IPS-20b (cell line): ENCODE data around the gene CCDC141.

ENCODE experiments used
- H3K27ac ChIP-seq: one replicate; pipeline ENCODE4 v1.5.1; 2013; ENCODE audit warnings: low read length
- H3K27me3 ChIP-seq: 2 replicates; pipeline ENCODE4 v1.6.1; 2013; ENCODE audit warnings: mild to moderate bottlenecking, low read length, inconsistent platforms; ENCODE audit not compliant: insufficient read depth
- H3K36me3 ChIP-seq: 2 replicates; pipeline ENCODE4 v1.6.1; 2013; ENCODE audit warnings: low read depth, mild to moderate bottlenecking, inconsistent platforms, low read length, moderate library complexity; ENCODE audit not compliant: insufficient read depth
- H3K4me1 ChIP-seq: 2 replicates; pipeline ENCODE4 v1.6.1; 2013; ENCODE audit warnings: mild to moderate bottlenecking, control low read depth, inconsistent platforms, low read length, moderate library complexity; ENCODE audit not compliant: insufficient read depth
- H3K4me3 ChIP-seq: 2 replicates; pipeline ENCODE4 v1.5.1; 2013; ENCODE audit warnings: mild to moderate bottlenecking, low read length, inconsistent platforms
- H3K9ac ChIP-seq: 2 replicates; pipeline ENCODE4 v1.6.1; 2013; ENCODE audit warnings: low read depth, mild to moderate bottlenecking, inconsistent platforms, low read length, moderate library complexity
- H3K9me3 ChIP-seq: 2 replicates; pipeline ENCODE4 v1.6.1; 2013; ENCODE audit warnings: mild to moderate bottlenecking, low read depth, low read length, inconsistent platforms; ENCODE audit not compliant: insufficient read depth

The CCDC141 gene

DNA sequence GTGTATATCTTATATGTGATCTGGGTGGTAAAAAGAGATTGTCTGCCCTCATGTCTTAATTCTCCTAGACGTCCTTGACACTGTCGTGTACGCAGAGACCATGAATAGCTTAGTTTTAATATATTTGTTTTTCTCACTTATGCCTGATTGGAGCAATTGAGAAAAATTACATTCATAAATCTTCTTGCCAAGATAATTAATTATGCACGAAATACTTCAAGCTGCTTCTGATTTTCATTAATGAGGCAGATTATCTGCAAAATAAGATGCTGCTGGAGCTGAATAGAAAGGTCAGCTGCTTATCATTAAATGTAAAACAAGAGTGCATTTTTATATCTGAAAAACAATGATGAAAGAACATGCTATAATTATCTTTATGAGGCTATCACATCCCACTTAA lies 95.9 kb downstream of the CCDC141 start:
- Histone ChIP-seq H3K9ac (no peak overlapping the region), H3K27me3 (no peaks in the 10 kb centered on the region), H3K9me3 (no peaks in the 10 kb centered on the region), H3K4me1 (no peaks in the 10 kb centered on the region), H3K27ac (no peak overlapping the region), H3K4me3 (no peak overlapping the region), H3K36me3 (no peaks in the 10 kb centered on the region)

DNA sequence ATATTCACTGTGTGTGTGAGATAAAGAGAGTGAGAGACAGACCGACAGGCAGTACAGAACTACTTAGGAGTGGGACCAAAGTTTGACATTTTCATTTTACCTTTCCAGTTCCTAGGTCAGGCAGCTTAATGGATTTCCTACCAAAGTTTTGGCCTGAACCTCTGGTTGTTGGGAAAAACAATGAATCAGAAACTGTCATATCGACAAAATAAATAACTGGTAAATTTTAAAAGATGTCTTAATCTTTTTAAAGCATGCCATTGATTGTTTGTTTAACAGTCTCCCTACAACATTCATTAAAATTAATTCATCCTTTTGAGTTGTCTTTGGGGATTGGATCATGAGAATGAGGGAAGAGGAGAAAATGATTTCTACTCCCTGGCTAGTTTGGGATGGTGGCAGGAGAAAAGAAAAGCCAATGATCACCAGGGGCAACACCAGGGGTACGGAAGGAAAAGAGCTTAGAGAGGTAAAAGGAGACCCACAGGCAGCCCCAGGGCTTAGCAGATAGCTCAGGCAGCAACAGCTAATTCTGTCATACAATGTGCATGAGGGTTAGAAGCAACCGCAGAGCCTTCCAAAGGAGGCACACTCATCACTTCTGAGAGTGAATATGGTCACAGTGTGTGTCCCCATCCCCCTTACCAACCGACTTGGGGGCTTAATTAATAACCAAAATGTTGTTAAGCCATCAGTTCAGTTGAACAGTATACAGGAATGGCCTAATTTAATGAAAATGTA lies 98.5 kb downstream of the CCDC141 start:
- Histone ChIP-seq H3K4me1 (no peaks in the 10 kb centered on the region), H3K36me3 (no peaks in the 10 kb centered on the region), H3K9ac (no peak overlapping the region), H3K27me3 (no peaks in the 10 kb centered on the region), H3K27ac (no peak overlapping the region), H3K4me3 (no peak overlapping the region), H3K9me3 (no peaks in the 10 kb centered on the region)

DNA sequence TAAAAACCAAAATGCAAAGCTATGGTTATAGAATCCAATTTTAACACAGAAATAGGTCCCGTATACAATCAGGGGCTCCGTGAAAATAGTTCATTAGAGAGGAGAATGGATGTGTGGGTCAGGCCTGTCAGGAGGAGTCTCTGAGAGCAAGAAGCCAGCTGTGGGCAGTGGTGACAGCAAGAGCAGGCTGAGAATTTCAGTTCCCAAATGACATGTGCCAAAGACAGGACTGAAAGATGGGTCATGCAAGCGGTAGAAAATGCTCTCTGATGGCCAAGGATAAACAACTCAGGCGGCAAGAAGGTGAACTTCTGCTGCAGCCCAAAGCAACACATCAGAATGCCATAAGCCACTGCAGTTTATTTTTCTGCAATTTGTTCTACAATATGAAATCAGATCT lies 100.4 kb downstream of the CCDC141 start:
- Histone ChIP-seq H3K4me1 (no peaks in the 10 kb centered on the region), H3K4me3 (no peak overlapping the region), H3K27me3 (no peaks in the 10 kb centered on the region), H3K9ac (no peak overlapping the region), H3K36me3 (no peaks in the 10 kb centered on the region), H3K9me3 (no peaks in the 10 kb centered on the region), H3K27ac (no peak overlapping the region)

DNA sequence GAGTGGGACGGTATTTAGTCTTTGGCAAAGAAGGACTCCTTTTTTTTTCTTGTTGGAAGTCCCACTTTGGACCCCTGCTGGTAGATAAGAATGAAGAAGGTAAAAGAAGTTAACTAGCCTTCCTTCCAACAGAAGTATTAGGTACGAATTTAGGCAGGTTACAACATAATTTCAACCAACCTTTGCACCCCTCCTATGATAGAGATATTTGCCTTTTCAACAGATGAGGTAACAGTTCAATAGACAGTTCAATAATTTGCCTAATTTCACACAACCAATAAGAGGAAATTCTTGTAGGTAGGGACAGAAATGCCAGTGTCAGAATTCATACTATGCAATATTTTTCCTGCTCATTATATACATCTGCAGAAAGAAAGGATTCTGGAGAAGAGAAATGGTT lies 100.8 kb downstream of the CCDC141 start:
- no peak overlapping the region for H3K9ac ChIP-seq
- H3K9me3 ChIP-seq = no peaks in the 10 kb centered on the region
- no peak overlapping the region for H3K27ac ChIP-seq
- no peaks in the 10 kb centered on the region for H3K36me3 ChIP-seq
- H3K4me1 ChIP-seq = no peaks in the 10 kb centered on the region
- H3K4me3 ChIP-seq = no peak overlapping the region
- H3K27me3 ChIP-seq = no peaks in the 10 kb centered on the region

DNA sequence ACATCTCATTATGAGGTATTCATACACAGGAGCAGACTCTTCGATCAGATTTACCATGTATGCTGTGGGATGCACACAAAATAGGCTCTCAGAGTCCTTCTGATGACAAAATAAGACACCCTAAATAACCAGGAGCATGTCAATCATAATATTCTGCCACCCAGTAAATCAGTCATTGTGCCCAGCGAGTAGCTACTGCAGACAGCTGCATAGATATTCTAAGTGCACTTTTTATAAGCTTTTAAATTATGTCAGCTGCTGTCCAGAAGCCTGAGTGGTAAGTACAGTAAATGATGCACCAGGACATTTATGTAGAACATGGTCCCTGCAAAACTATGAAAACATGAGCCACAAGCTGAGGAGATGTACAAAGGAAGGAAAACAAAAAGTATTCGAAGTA lies 102.9 kb downstream of the CCDC141 start:
- Histone ChIP-seq H3K9me3 (no peaks in the 10 kb centered on the region), H3K27ac (no peak overlapping the region), H3K4me1 (no peaks in the 10 kb centered on the region), H3K9ac (no peak overlapping the region), H3K36me3 (no peaks in the 10 kb centered on the region), H3K4me3 (no peak overlapping the region), H3K27me3 (no peaks in the 10 kb centered on the region)

DNA sequence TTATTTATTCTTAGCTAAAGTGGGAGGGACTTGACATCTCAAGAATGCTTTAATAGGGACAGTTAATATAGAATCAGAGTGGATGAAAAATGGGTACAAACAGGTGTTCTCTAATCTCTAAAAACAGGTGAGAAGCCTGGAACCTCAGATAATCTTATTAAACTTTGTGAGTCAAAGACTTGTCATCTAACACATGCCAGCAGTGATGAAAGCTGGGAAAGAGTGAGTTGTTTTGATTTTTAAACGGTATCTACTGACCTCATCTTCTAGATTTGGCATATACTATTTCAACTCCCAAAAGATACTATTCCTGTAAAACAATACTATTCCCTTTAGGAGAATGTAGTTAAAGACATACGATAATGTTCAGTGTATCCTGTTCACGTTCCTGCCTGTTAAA lies 103.4 kb downstream of the CCDC141 start:
- Histone ChIP-seq H3K4me3 (no peak overlapping the region), H3K9ac (no peak overlapping the region), H3K36me3 (no peaks in the 10 kb centered on the region), H3K9me3 (no peaks in the 10 kb centered on the region), H3K27me3 (no peaks in the 10 kb centered on the region), H3K4me1 (no peaks in the 10 kb centered on the region), H3K27ac (no peak overlapping the region)

DNA sequence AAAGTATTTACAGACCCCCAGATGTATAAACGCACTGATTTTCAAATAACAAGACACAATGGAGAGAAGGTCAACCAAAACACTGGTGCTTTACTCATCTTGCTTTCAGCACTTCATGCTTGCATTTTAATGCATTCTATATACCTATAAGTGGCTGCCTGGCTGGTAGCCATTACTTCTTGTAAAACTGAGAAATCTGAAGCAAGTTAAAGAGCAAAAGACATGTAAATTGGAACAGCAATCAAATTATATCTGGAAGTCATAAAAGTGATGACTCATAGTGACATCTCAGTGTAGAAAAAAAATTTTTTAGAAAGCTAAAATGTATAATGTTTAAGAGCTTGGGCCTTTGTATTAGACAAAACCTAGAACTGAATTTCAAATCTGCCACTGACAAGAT lies 106.2 kb downstream of the CCDC141 start:
- H3K36me3 ChIP-seq = no peaks in the 10 kb centered on the region
- no peaks in the 10 kb centered on the region for H3K4me1 ChIP-seq
- no peaks in the 10 kb centered on the region for H3K27me3 ChIP-seq
- H3K4me3 ChIP-seq = no peak overlapping the region
- H3K9ac ChIP-seq = no peak overlapping the region
- no peak overlapping the region for H3K27ac ChIP-seq
- H3K9me3 ChIP-seq = no peaks in the 10 kb centered on the region

DNA sequence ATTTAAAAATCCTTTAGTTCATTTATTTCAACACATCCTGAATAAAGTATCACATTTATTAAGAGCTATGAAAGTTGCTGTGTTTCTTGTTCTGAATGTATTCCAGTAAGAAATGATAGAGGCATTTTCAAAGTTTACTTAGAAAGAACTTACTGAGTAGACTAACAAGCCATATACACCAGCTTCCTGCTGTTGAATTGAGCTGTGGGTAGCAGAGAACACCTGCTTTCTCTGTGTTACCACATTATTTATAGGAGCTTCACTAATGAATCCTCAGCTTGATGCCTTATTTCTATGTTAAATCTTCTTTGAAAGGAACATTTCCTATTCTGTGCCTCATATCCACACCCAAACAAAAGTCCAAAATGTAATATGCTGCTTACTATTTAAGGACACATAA lies 115.4 kb downstream of the CCDC141 start:
- no peak overlapping the region for H3K4me3 ChIP-seq
- H3K9me3 ChIP-seq = peaks cover 7% of the 10 kb centered on the region
- H3K9ac ChIP-seq = no peak overlapping the region
- H3K27ac ChIP-seq = no peak overlapping the region
- H3K27me3 ChIP-seq = no peaks in the 10 kb centered on the region
- H3K36me3 ChIP-seq = no peaks in the 10 kb centered on the region
- no peaks in the 10 kb centered on the region for H3K4me1 ChIP-seq

DNA sequence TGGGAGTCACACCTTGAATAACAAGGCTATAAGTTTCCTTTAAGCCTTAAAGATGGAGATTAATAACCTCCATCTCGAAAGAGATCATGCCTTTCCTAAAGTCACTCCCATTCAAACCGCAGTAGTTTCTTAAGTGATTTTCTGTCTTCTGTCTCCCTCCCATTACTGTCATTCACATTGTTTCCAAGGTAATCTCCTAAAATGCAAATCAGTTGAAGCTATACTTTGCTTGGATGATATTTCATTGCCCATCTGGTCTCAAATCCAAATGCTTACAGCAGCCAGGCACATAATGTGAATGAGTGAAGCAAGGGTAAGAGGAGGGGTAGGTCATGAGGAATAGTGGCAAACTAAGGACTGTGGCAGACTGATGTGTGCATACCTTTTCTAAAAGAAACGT lies 116.4 kb downstream of the CCDC141 start:
- Histone ChIP-seq H3K36me3 (no peaks in the 10 kb centered on the region), H3K9ac (no peak overlapping the region), H3K4me1 (no peaks in the 10 kb centered on the region; the same call in 1 of the 2 replicates), H3K4me3 (no peak overlapping the region), H3K9me3 (peaks cover 7% of the 10 kb centered on the region), H3K27ac (no peak overlapping the region), H3K27me3 (no peaks in the 10 kb centered on the region)

DNA sequence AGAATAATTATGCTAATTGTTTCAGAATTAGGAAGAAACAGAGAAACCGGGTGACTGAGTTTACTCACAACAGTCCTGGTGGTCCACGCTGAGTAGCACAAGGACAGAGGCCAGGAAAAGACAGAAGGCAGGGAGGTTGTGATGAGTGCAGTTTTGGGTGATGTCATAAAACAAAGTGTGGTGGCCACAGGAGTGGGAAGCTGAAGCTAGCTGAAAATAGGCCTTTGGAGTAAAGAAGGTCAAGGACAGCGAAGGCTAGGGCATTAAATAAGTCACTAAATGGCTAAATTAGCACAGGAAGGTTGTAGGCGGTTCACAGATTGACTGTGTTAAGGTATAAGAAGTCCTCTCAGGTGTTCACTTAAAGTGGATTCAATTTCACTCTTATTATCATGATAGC lies 121.9 kb downstream of the CCDC141 start:
- no peaks in the 10 kb centered on the region for H3K9me3 ChIP-seq
- no peaks in the 10 kb centered on the region for H3K36me3 ChIP-seq
- H3K4me1 ChIP-seq = no peaks in the 10 kb centered on the region; the same call in 1 of the 2 replicates
- no peak overlapping the region for H3K4me3 ChIP-seq
- H3K27ac ChIP-seq = no peak overlapping the region
- H3K27me3 ChIP-seq = no peaks in the 10 kb centered on the region
- no peak overlapping the region for H3K9ac ChIP-seq

DNA sequence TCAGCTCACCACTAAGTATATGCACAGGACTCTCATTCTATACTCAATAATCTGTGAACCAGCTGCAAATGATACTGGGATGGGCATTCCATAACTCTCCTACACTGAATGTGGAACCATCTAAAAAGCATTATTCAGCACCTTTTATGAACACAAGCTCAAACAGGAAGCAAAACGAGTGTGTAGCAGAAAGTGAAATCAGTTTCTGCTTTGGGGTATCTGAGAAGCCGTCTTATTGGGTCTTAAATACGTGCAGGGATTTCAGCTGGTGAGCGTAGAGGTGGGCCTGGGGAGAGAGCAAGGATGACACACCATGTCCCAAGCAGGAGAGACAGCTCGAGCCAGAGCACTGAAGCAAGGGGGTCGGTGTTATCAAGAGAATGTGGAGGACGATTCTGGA lies 122.8 kb downstream of the CCDC141 start:
- Histone ChIP-seq H3K9ac (no peak overlapping the region), H3K4me1 (no peaks in the 10 kb centered on the region; the same call in 1 of the 2 replicates), H3K4me3 (no peak overlapping the region), H3K27ac (no peak overlapping the region), H3K36me3 (no peaks in the 10 kb centered on the region), H3K9me3 (no peaks in the 10 kb centered on the region), H3K27me3 (no peaks in the 10 kb centered on the region)

DNA sequence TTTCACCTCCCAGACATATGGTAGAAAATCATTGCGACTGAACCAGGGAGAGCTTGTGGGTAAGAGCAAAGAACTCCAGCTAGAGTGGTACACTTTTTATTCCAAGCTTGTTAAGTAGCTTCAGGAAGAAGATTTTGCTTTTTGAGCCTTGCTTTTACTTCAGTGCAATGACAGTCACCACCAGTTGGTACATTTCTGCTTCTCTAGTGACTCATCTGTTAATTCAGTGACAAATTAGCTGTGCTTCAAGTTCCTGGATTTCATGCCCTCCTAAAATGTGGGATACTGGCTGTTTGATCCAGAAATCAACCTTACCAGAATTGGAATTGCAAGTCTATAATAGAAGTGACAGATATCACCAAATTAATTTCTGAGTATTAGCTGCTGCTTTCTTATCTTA lies 125.1 kb downstream of the CCDC141 start:
- no peak overlapping the region for H3K9ac ChIP-seq
- no peaks in the 10 kb centered on the region; the same call in 1 of the 2 replicates for H3K4me1 ChIP-seq
- no peak overlapping the region for H3K4me3 ChIP-seq
- no peak overlapping the region for H3K27ac ChIP-seq
- H3K27me3 ChIP-seq = no peaks in the 10 kb centered on the region
- no peaks in the 10 kb centered on the region for H3K9me3 ChIP-seq
- H3K36me3 ChIP-seq = no peaks in the 10 kb centered on the region
